ENCODE measurements around the gene NANOS3. TPM values are rescaled to one million over a fixed set of nuclear protein-coding genes. Genes with fewer than 3 reads are reported as not detected.

NANOS3 gene
- total and polyA plus RNA-seq, 9 of the 15 experiments (the other 6 are each of a cell fraction or from before 2014, with no cell fraction given) = not detected

GRCh38 chr19:13872339-13872694 is 4.6 kb upstream of the NANOS3 start:
- H3K36me3 ChIP-seq (ENCODE audit: control insufficient read depth, insufficient read depth, low read length) = no peaks in the 10 kb centered on the region
- no peaks in the 10 kb centered on the region; the same call in 1 of the 2 replicates for H3K9me3 ChIP-seq (replicated peaks; ENCODE audit: control insufficient read depth, insufficient read depth, low read depth, low read length)
- WGBS (ENCODE audit: insufficient coverage, low coverage, missing lambda C conversion rate) = 12% methylated on average over 5 of the region's 5 CpGs
- no peak for ATAC-seq
- TF ChIP-seq MEF2A (IDR thresholded peaks at IDR 0.05; ENCODE audit: control insufficient read depth, low read depth, low read length) (no peak), RBM25 (IDR thresholded peaks at IDR 0.05; ENCODE audit: low read depth, low read length, severe bottlenecking) (peak; percentile 42), HDAC2 (IDR thresholded peaks at IDR 0.05) (peak; percentile 46; the same call in 1 of the 2 replicates), RAD51 (IDR thresholded peaks at IDR 0.05; ENCODE audit: borderline replicate concordance, low read depth) (no peak), BCOR (IDR thresholded peaks at IDR 0.05) (peak; percentile 69; the same call in 1 of the 2 replicates), CREB1 (IDR thresholded peaks at IDR 0.05) (no peak), CREB1 (CRISPR knock-in tag; IDR thresholded peaks at IDR 0.05) (0 out of 2 replicates have a peak, but pooled peaks have one; percentile 21)
- in situ Hi-C loops (cut with MboI) = loop anchor here (10.0 kb wide), 1 partner anchor 612 kb away; no protein-coding TSS in a partner anchor
- peak overlapping the region; percentile 77 for H3K4me2 ChIP-seq (ENCODE audit: insufficient read depth, low read length)
- intact Hi-C loops (cut with micrococcal nuclease) = no loop called here
- POLR2A ChIA-PET = interaction anchor here (0.7 to 1.5 kb wide), 3 partner anchors 26 to 209 kb away, joined by 3 to 5 read pairs (median 4); partner anchors contain the start of gene RLN3
- peaks cover 6 to 32% of the 10 kb centered on the region in 2 experiments for H3K4me1 ChIP-seq (replicated peaks in 1 of 2; ENCODE audit: control insufficient read depth in 2 of 2, insufficient read depth in 2 of 2, low read length in 2 of 2)
- no peak for DNase-seq (ENCODE audit: extremely low read depth in 1 of 4, low spot score in 3 of 4)
- H3K27me3 ChIP-seq (ENCODE audit: control insufficient read depth in 2 of 2, insufficient read depth in 2 of 2, low read length in 2 of 2) = peaks cover 3 to 4% of the 10 kb centered on the region in 2 experiments; a peak in 1 of 5 replicates
- H2AFZ ChIP-seq (ENCODE audit: low read depth, low read length) = peak overlapping the region; percentile 96
- CTCF ChIA-PET (ENCODE audit: low intra/inter-chr PET ratio) = interaction anchor here (0.6 kb wide), 1 partner anchor 101 kb away, joined by 3 read pairs; no protein-coding TSS in a partner anchor
- peak overlapping the region; percentile 62 to 89; a peak in 3 of 4 replicates for H3K9ac ChIP-seq (ENCODE audit: insufficient read depth in 1 of 2, low read depth in 2 of 2, low read length in 2 of 2)
- H3K79me2 ChIP-seq (ENCODE audit: control insufficient read depth, insufficient read depth, low read length) = no peaks in the 10 kb centered on the region
- no TSS peak for BruUV-seq (replicated peaks)
- H3K4me3 ChIP-seq = peak overlapping the region; percentile 58
- no peak for FAIRE-seq
- H4K20me1 ChIP-seq (replicated peaks; ENCODE audit: control insufficient read depth, insufficient read depth, low read length) = no peaks in the 10 kb centered on the region
- H3K9me1 ChIP-seq (ENCODE audit: control insufficient read depth, insufficient read depth, low read length) = no peaks in the 10 kb centered on the region
- peak overlapping the region; percentile 42; the same call in 1 of the 3 replicates for H3K27ac ChIP-seq (ENCODE audit: extremely low read depth, low read depth, low read length)
